H7 (cell line): ENCODE results near the gene IGFBP4. TPM values are rescaled to one million over a fixed set of nuclear protein-coding genes. Genes with fewer than 3 reads are reported as not detected.
"Not testable (repeated sequence)": the region's sequence is repeated elsewhere in the genome, so short reads cannot be mapped to it uniquely, and the experiment has no call there.

Experiments used
- DNase-seq: peaks from one replicate; pipeline ENCODE4 v3.0.0; 2012
- H3K27me3 ChIP-seq: 2 replicates; pipeline ENCODE4 v1.6.0; 2011; ENCODE audit warnings: mild to moderate bottlenecking, low read length; ENCODE audit not compliant: control insufficient read depth, insufficient read depth
- H3K36me3 ChIP-seq: replicated peaks from 2 replicates; pipeline ENCODE4 v1.5.1; 2011; ENCODE audit warnings: low read length; ENCODE audit not compliant: control insufficient read depth, insufficient read depth
- H3K4me3 ChIP-seq: 2 replicates; pipeline ENCODE4 v1.5.1; 2011; ENCODE audit warnings: low read depth, mild to moderate bottlenecking, control low read depth, low read length, moderate library complexity; ENCODE audit not compliant: insufficient read depth
- total RNA-seq: library from RNA; depleted of rRNA; stranded (reverse); fragments of >200 nt; shearing (Covaris generic); gene quantifications from 2 replicates; pipeline ENCODE4 v1.2.3, GENCODE V29; 2014; rRNA removed

IGFBP4 gene
- 24.6 and 31.8 TPM in 2 replicates for total RNA-seq

- H3K27me3 ChIP-seq: peaks cover 4% of the 10 kb centered on the region
- H3K4me3 ChIP-seq: peak within 1 kb of the TSS; percentile 53
- H3K36me3 ChIP-seq: no peaks in the 10 kb centered on the region
- DNase-seq: peak; percentile 98
Measured at GRCh38 chr17:40443196-40443987, at the start of gene IGFBP4. Gene IGFBP4, plus strand, starts transcription at chr17:40443450. Its CDS starts 286 bp downstream, at chr17:40443736.

- DNase-seq: peak; percentile 47
- Histone ChIP-seq H3K27me3 (no peaks in the 10 kb centered on the region), H3K4me3 (no peak overlapping the region), H3K36me3 (peaks cover 57% of the 10 kb centered on the region)
Measured at GRCh38 chr17:40399185-40399584, 44.1 kb upstream of the IGFBP4 start.

GRCh38 chr17:40402668-40403067, 40.6 kb upstream of the IGFBP4 start:
- Histone ChIP-seq H3K27me3 (no peaks in the 10 kb centered on the region), H3K4me3 (no peak overlapping the region), H3K36me3 (peaks cover 63% of the 10 kb centered on the region)
- no peak for DNase-seq

- Histone ChIP-seq H3K36me3 (peaks cover 63% of the 10 kb centered on the region), H3K27me3 (no peaks in the 10 kb centered on the region), H3K4me3 (no peak overlapping the region)
- no peak for DNase-seq
Measured at GRCh38 chr17:40404003-40404402, 39.2 kb upstream of the IGFBP4 start.

- no peak for DNase-seq
- peaks cover 56% of the 10 kb centered on the region for H3K36me3 ChIP-seq
- H3K4me3 ChIP-seq: no peak overlapping the region
- no peaks in the 10 kb centered on the region for H3K27me3 ChIP-seq
Measured at GRCh38 chr17:40407460-40407859, 35.8 kb upstream of the IGFBP4 start.

GRCh38 chr17:40409540-40409939, 33.7 kb upstream of the IGFBP4 start:
- H3K27me3 ChIP-seq, H3K4me3 ChIP-seq, DNase-seq: not testable (repeated sequence)
- H3K36me3 ChIP-seq: peaks cover 50% of the 10 kb centered on the region

- peaks cover 46% of the 10 kb centered on the region for H3K36me3 ChIP-seq
- peak; percentile 56 for DNase-seq
- H3K27me3 ChIP-seq: no peaks in the 10 kb centered on the region
- no peak overlapping the region for H3K4me3 ChIP-seq
Measured at GRCh38 chr17:40410082-40410481, 33.2 kb upstream of the IGFBP4 start.

- DNase-seq: no peak
- Histone ChIP-seq H3K27me3 (no peaks in the 10 kb centered on the region), H3K36me3 (peaks cover 36% of the 10 kb centered on the region), H3K4me3 (no peak overlapping the region)
Measured at GRCh38 chr17:40411821-40412220, 31.4 kb upstream of the IGFBP4 start.

- H3K4me3 ChIP-seq: no peak overlapping the region
- H3K36me3 ChIP-seq: peaks cover 32% of the 10 kb centered on the region
- DNase-seq: no peak
- no peaks in the 10 kb centered on the region for H3K27me3 ChIP-seq
Measured at GRCh38 chr17:40412880-40413279, 30.4 kb upstream of the IGFBP4 start.

- H3K36me3 ChIP-seq: peaks cover 27% of the 10 kb centered on the region
Measured at GRCh38 chr17:40414312-40414711, 28.9 kb upstream of the IGFBP4 start.

GRCh38 chr17:40415390-40415789, 27.9 kb upstream of the IGFBP4 start:
- peak; percentile 36 for DNase-seq
- Histone ChIP-seq H3K36me3 (peaks cover 24% of the 10 kb centered on the region), H3K4me3 (no peak overlapping the region), H3K27me3 (no peaks in the 10 kb centered on the region)

More at GRCh38 chr17:40414312-40414711, 28.9 kb upstream of the IGFBP4 start:
- H3K4me3 ChIP-seq, DNase-seq, H3K27me3 ChIP-seq: not testable (repeated sequence)

- H3K4me3 ChIP-seq: peak overlapping the region; percentile 97
- peaks cover 17% of the 10 kb centered on the region for H3K36me3 ChIP-seq
- H3K27me3 ChIP-seq: no peaks in the 10 kb centered on the region
- no peak for DNase-seq
Measured at GRCh38 chr17:40416671-40417070, 26.6 kb upstream of the IGFBP4 start.

GRCh38 chr17:40417258-40417608, 26.0 kb upstream of the IGFBP4 start:
- peak; percentile 49 for DNase-seq
- Histone ChIP-seq H3K27me3 (no peaks in the 10 kb centered on the region), H3K4me3 (peak overlapping the region; percentile 97), H3K36me3 (peaks cover 14% of the 10 kb centered on the region)

GRCh38 chr17:40417609-40418427, 25.4 kb upstream of the IGFBP4 start, which contains the start of gene TOP2A:
Gene TOP2A, minus strand, starts transcription at chr17:40417896. Its CDS starts 105 bp downstream, at chr17:40417791.
- Histone ChIP-seq H3K27me3 (no peaks in the 10 kb centered on the region), H3K36me3 (peaks cover 10% of the 10 kb centered on the region), H3K4me3 (peak within 1 kb of the TSS; percentile 97)
- DNase-seq: peak; percentile 98

GRCh38 chr17:40418428-40418706, 24.9 kb upstream of the IGFBP4 start:
- no peak for DNase-seq
- H3K4me3 ChIP-seq: peak overlapping the region; percentile 32
- no peaks in the 10 kb centered on the region for H3K27me3 ChIP-seq
- H3K36me3 ChIP-seq: peaks cover 8% of the 10 kb centered on the region
